Hepatocyte (in vitro differentiated cells): ENCODE measurements around the gene FBLL1. TPM values are rescaled to one million over a fixed set of nuclear protein-coding genes. Genes with fewer than 3 reads are reported as not detected.
A peak's percentile ranks its signal among the peaks of the same experiment; 100 is the strongest.

ENCODE experiments used
- DNase-seq: peaks from one replicate; pipeline ENCODE4 v3.0.0-alpha.2; 2016; ENCODE audit warnings: low spot score
- H2AFZ ChIP-seq: fragments of 200-600 bp; sonication (generic); 2 replicates; pipeline ENCODE4 v1.6.0; 2016; ENCODE audit warnings: antibody characterized with exemption, mild to moderate bottlenecking
- H3K27ac ChIP-seq: fragments of 200-600 bp; sonication (generic); 2 replicates; pipeline ENCODE4 v1.5.1; 2016; ENCODE audit warnings: mild to moderate bottlenecking
- H3K27me3 ChIP-seq: fragments of 200-600 bp; sonication (generic); 2 replicates; pipeline ENCODE4 v1.6.1; 2016
- H3K36me3 ChIP-seq: fragments of 200-600 bp; sonication (generic); replicated peaks from 2 replicates; pipeline ENCODE4 v1.5.1; 2016; ENCODE audit warnings: low read depth; ENCODE audit not compliant: insufficient read depth
- H3K4me1 ChIP-seq: fragments of 200-600 bp; sonication (generic); 2 replicates; pipeline ENCODE4 v1.5.1; 2016; ENCODE audit warnings: mild to moderate bottlenecking, moderate library complexity; ENCODE audit not compliant: insufficient read depth
- H3K4me2 ChIP-seq: fragments of 200-600 bp; sonication (generic); 2 replicates; pipeline ENCODE4 v1.6.0; 2016
- H3K4me3 ChIP-seq: fragments of 200-600 bp; sonication (generic); 2 replicates; pipeline ENCODE4 v1.5.1; 2016; ENCODE audit warnings: mild to moderate bottlenecking
- H3K79me2 ChIP-seq: fragments of 200-600 bp; sonication (generic); 2 replicates; pipeline ENCODE4 v1.6.0; 2017; ENCODE audit warnings: mild to moderate bottlenecking
- H3K9me2 ChIP-seq: fragments of 200-600 bp; sonication (generic); replicated peaks from 2 replicates; pipeline ENCODE4 v1.6.0; 2017; ENCODE audit warnings: mild to moderate bottlenecking; ENCODE audit not compliant: insufficient read depth
- H3K9me3 ChIP-seq: fragments of 200-600 bp; sonication (generic); 2 replicates; pipeline ENCODE4 v1.5.1; 2016; ENCODE audit warnings: low read depth, mild to moderate bottlenecking
- H4K20me1 ChIP-seq: fragments of 200-600 bp; sonication (generic); 2 replicates; pipeline ENCODE4 v1.6.0; 2016; ENCODE audit warnings: mild to moderate bottlenecking; ENCODE audit not compliant: insufficient read depth, poor library complexity, severe bottlenecking
- CTCF ChIP-seq: fragments of 200-600 bp; sonication (generic); IDR thresholded peaks from 2 replicates; pipeline ENCODE4 v1.5.1; 2016; ENCODE audit warnings: antibody characterized with exemption, mild to moderate bottlenecking; ENCODE audit not compliant: poor library complexity
- EZH2 ChIP-seq: fragments of 200-600 bp; sonication (generic); IDR thresholded peaks from 2 replicates; pipeline ENCODE4 v1.6.1; 2016; ENCODE audit warnings: antibody characterized with exemption, mild to moderate bottlenecking, borderline replicate concordance
- EZH2phosphoT487 ChIP-seq: fragments of 200-600 bp; sonication (generic); IDR thresholded peaks from one replicate; pipeline ENCODE4 v1.6.1; 2018; ENCODE audit warnings: antibody characterized with exemption, mild to moderate bottlenecking, low read depth, moderate library complexity; ENCODE audit not compliant: unreplicated experiment, severe bottlenecking
- WGBS: methylation state at CpG from one replicate; pipeline ENCODE4 v1.1.6; 2016; ENCODE audit warnings: low lambda C conversion rate; ENCODE audit errors: missing lambda C conversion rate; 5-methylcytosine and 5-hydroxymethylcytosine counted together
- microRNA-seq: library from miRNA; unstranded; fragments of <30 nt; microRNA quantifications from one replicate; pipeline ENCODE4, GENCODE V29; 2017
- polyA plus RNA-seq: library from polyadenylated mRNA; unstranded; fragments of >200 nt; fragmentation: Nextera tagmentation; extraction: Ambion mirVana; gene quantifications from 2 replicates; pipeline ENCODE4 v1.2.1, GENCODE V29; 2016
- small RNA-seq: library from RNA; depleted of rRNA; stranded (forward); fragments of <200 nt; gene quantifications from one replicate; pipeline ENCODE3, GENCODE V24; 2014
- total RNA-seq: library from RNA; depleted of rRNA; stranded (reverse); fragments of >200 nt; gene quantifications from 2 replicates; pipeline ENCODE4 v1.2.3, GENCODE V29; 2014

Gene FBLL1
- total and polyA plus RNA-seq, 2 experiments from 2014 or later = 1.7 to 2.4 TPM

GRCh38 chr5:168579488-168580226 is 50.6 kb downstream of the FBLL1 start:
- Histone ChIP-seq H3K4me2 (peak overlapping the region; percentile 74), H2AFZ (peak overlapping the region; percentile 65), H3K4me3 (peak overlapping the region; percentile 92), H3K9me3 (no peaks in the 10 kb centered on the region), H3K27me3 (no peaks in the 10 kb centered on the region), H3K4me1 (peaks cover 9% of the 10 kb centered on the region), H3K36me3 (no peaks in the 10 kb centered on the region), H3K9me2 (no peaks in the 10 kb centered on the region), H3K27ac (peak overlapping the region; percentile 99), H4K20me1 (peaks cover 39% of the 10 kb centered on the region), H3K79me2 (peaks cover 45% of the 10 kb centered on the region)
- peak; percentile 99 for DNase-seq
- no peak for TF ChIP-seq EZH2
- no peak for TF ChIP-seq EZH2phosphoT487
- TF ChIP-seq CTCF = no peak
- WGBS = 4% methylated on average over 37 of the region's 52 CpGs

- DNase-seq = no peak
- Histone ChIP-seq H3K4me1 (peaks cover 9% of the 10 kb centered on the region), H3K4me2 (peak overlapping the region; percentile 74), H3K4me3 (no peak overlapping the region), H3K79me2 (peaks cover 40% of the 10 kb centered on the region), H3K27ac (peak overlapping the region; percentile 96), H3K9me3 (no peaks in the 10 kb centered on the region), H3K27me3 (no peaks in the 10 kb centered on the region), H4K20me1 (peaks cover 34% of the 10 kb centered on the region), H3K9me2 (no peaks in the 10 kb centered on the region), H3K36me3 (no peaks in the 10 kb centered on the region), H2AFZ (peak overlapping the region; percentile 65)
- WGBS = 46% methylated on average over 3 of the region's 3 CpGs
- no peak for TF ChIP-seq EZH2phosphoT487
- no peak for TF ChIP-seq CTCF
- no peak for TF ChIP-seq EZH2
Measured at GRCh38 chr5:168580227-168580508, 51.1 kb downstream of the FBLL1 start.

Small RNA genes within 50 kb of the gene (microRNA-seq; reads per million reads assigned to microRNA genes)
- gene MIR103A1 (not detected), gene MIR103B1 (not detected)

Small RNA genes within 50 kb of the gene (small RNA-seq; reads per million reads assigned to genes)
- gene MIR103A1 = 0.53 reads per million, percentile 42 among the genes with 10 or more reads in this experiment

Other genes starting within 250 kb of the FBLL1 start
- gene WWC1, start 237.7 kb upstream of the FBLL1 start, total RNA-seq = 22.6 and 27.6 TPM in 2 replicates
- gene WWC1, start 237.7 kb upstream of the FBLL1 start, polyA plus RNA-seq = 21.5 and 27.8 TPM in 2 replicates
- 180 and 187 TPM in 2 replicates for gene RARS1, start 42.8 kb upstream of the FBLL1 start, total RNA-seq
- 56.2 and 77.9 TPM in 2 replicates for gene RARS1, start 42.8 kb upstream of the FBLL1 start, polyA plus RNA-seq
- gene PANK3, start 50.1 kb downstream of the FBLL1 start, total RNA-seq = 86.3 and 104 TPM in 2 replicates
- gene PANK3, start 50.1 kb downstream of the FBLL1 start, polyA plus RNA-seq = 15.4 and 25.8 TPM in 2 replicates